ENCODE data around the gene TSPAN12. TPM values are rescaled to one million over a fixed set of nuclear protein-coding genes. Genes with fewer than 3 reads are reported as not detected.

The TSPAN12 gene
- total and polyA plus RNA-seq, 2 of the 4 experiments (the other 2 are of a cell fraction), result 0.36 to 0.72 TPM

- no peaks in the 10 kb centered on the region for H3K4me1 ChIP-seq (ENCODE audit: control insufficient read depth, insufficient read depth, low read length)
- CTCF ChIA-PET, result interaction anchor here (0.6 kb wide), 1 partner anchor 193 kb away, joined by 4 read pairs; no protein-coding TSS in a partner anchor
- H2AFZ ChIP-seq (replicated peaks; ENCODE audit: low read length, poor library complexity), result no peak overlapping the region
- in situ Hi-C loops (cut with MboI; ENCODE audit: low sequenced_read_pairs), result no loop called here
- no peak overlapping the region for H4K8ac ChIP-seq (ENCODE audit: low read depth in 2 of 2, low read length in 2 of 2)
- H3K9me1 ChIP-seq (ENCODE audit: insufficient read depth, low read length), result no peaks in the 10 kb centered on the region
- intact Hi-C loops (cut with micrococcal nuclease), result no loop called here
- dilution Hi-C loops (cut with HindIII; ENCODE audit: low sequenced_read_pairs, unreplicated experiment), result no loop called here
- no peaks in the 10 kb centered on the region for H3K9me3 ChIP-seq (ENCODE audit: control insufficient read depth, insufficient read depth, low read length)
- H4K91ac ChIP-seq (ENCODE audit: insufficient read depth, low read depth, low read length), result no peak overlapping the region
- H3K4ac ChIP-seq (ENCODE audit: low read depth, low read length), result no peak overlapping the region
- H4K20me1 ChIP-seq (ENCODE audit: insufficient read depth, low read length), result no peaks in the 10 kb centered on the region
- peaks cover 6% of the 10 kb centered on the region for H3K27me3 ChIP-seq (ENCODE audit: control insufficient read depth, insufficient read depth, low read length)
- no peak overlapping the region for H2BK120ac ChIP-seq (ENCODE audit: low read depth, low read length)
- H3K56ac ChIP-seq (ENCODE audit: extremely low read depth, insufficient read depth, low read length), result no peak overlapping the region
- H4K5ac ChIP-seq (ENCODE audit: low read depth, low read length), result no peak overlapping the region
- no peak overlapping the region for H2AK5ac ChIP-seq (ENCODE audit: low read depth, low read length)
- DNase-seq (no peak), ATAC-seq (ENCODE audit: low read depth) (peak; percentile 35; the same call in 1 of the 2 replicates)
- no peaks in the 10 kb centered on the region for H3K36me3 ChIP-seq (ENCODE audit: control insufficient read depth, insufficient read depth, low read length)
- H2BK5ac ChIP-seq (ENCODE audit: low read depth, low read length, poor library complexity, severe bottlenecking), result no peak overlapping the region
- no peak overlapping the region for H3K23ac ChIP-seq (ENCODE audit: low read depth, low read length)
- no peak overlapping the region for H3K9ac ChIP-seq (ENCODE audit: low read depth, low read length)
- H3K4me3 ChIP-seq (ENCODE audit: insufficient read depth, low read depth, low read length), result no peak overlapping the region
- no peak overlapping the region for H3K27ac ChIP-seq (ENCODE audit: insufficient read depth, low read length)
- H3K79me1 ChIP-seq (ENCODE audit: low read depth in 1 of 2, low read length in 2 of 2), result no peaks in the 10 kb centered on the region
- no peak overlapping the region for H2BK15ac ChIP-seq (ENCODE audit: low read depth, low read length)
- H2AK9ac ChIP-seq (replicated peaks; ENCODE audit: low read depth, low read length, poor library complexity), result no peak overlapping the region
- TF ChIP-seq BHLHE40 (IDR thresholded peaks at IDR 0.05; ENCODE audit: low read depth, low read length) (no peak), NFE2L2 (IDR thresholded peaks at IDR 0.05; ENCODE audit: low read depth, low read length) (no peak), CHD1 (IDR thresholded peaks at IDR 0.05; ENCODE audit: low read depth, low read length) (no peak), MAZ (IDR thresholded peaks at IDR 0.05; ENCODE audit: borderline replicate concordance, low read depth, low read length) (no peak), POLR2A (IDR thresholded peaks at IDR 0.05; ENCODE audit: low read depth, low read length) (no peak), FOS (IDR thresholded peaks at IDR 0.05; ENCODE audit: low read depth, low read length) (no peak), RAD21 (IDR thresholded peaks at IDR 0.05; ENCODE audit: low read length) (no peak), SMC3 (IDR thresholded peaks at IDR 0.05; ENCODE audit: low read depth, low read length) (no peak), CTCF (conservative IDR thresholded peaks at IDR 0.05; ENCODE audit: low read depth, low read length) (no peak), RCOR1 (IDR thresholded peaks at IDR 0.05; ENCODE audit: insufficient replicate concordance, low read length) (no peak), CEBPB (IDR thresholded peaks at IDR 0.05; ENCODE audit: low read depth, low read length) (no peak), ELK1 (IDR thresholded peaks at IDR 0.05; ENCODE audit: borderline replicate concordance, low read depth, low read length) (no peak), MAFK (IDR thresholded peaks at IDR 0.05; ENCODE audit: low read depth, low read length) (no peak), USF2 (IDR thresholded peaks at IDR 0.05; ENCODE audit: low read depth, low read length) (no peak), RFX5 (IDR thresholded peaks at IDR 0.05; ENCODE audit: low read depth, low read length) (no peak), MXI1 (IDR thresholded peaks at IDR 0.05; ENCODE audit: borderline replicate concordance, low read depth, low read length) (no peak)
- H2BK20ac ChIP-seq (ENCODE audit: low read depth, low read length), result no peak overlapping the region
- H3K18ac ChIP-seq (ENCODE audit: low read depth, low read length), result no peak overlapping the region
- POLR2A ChIA-PET (ENCODE audit: unreplicated experiment), result interaction anchor here (0.5 kb wide), 1 partner anchor 1370 kb away, joined by 8 read pairs; no protein-coding TSS in a partner anchor
- no peak overlapping the region for H3K4me2 ChIP-seq (ENCODE audit: low read depth, low read length)
- no CpG with 5 or more reads among the region's 1 CpG for WGBS, 2 experiments (ENCODE audit: extremely low coverage in 2 of 2, insufficient read length in 1 of 2)
- BruUV-seq (replicated peaks), result no TSS peak
- no peak overlapping the region for H3K14ac ChIP-seq (replicated peaks; ENCODE audit: low read depth, low read length)
Observed at GRCh38 chr7:120867932-120868331, 10.0 kb upstream of the TSPAN12 start.
